Measurements from ENCODE around the gene PKN3. TPM values are rescaled to one million over a fixed set of nuclear protein-coding genes. Genes with fewer than 3 reads are reported as not detected.
A peak's percentile ranks its signal among the peaks of the same experiment; 100 is the strongest.

PKN3 gene
- total RNA-seq, 1 donor from 2014 or later: 30.0 TPM

DNA sequence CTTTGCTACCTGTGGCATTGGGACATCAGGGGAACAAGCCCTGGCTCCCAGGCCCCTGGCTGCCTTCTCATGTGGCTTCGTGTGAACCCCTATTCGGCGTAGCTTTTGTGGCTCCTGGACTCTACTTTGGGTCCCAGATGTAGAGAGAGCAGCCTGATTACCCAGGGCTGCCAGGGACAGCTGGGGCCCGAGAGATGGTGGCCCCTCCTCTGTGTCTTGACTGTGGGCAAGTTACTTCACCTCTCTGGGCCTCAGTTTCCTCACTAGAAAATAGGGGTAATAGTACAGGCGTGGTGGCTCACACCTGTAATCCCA, 2.0 kb downstream of the PKN3 start:
- Mint-ChIP-seq H3K4me3 (peak overlapping the region; percentile 90), H3K27me3 (ENCODE audit: low read depth) (no peaks in the 10 kb centered on the region), H3K4me1 (peaks cover 9% of the 10 kb centered on the region), H3K36me3 (ENCODE audit: low read depth) (no peaks in the 10 kb centered on the region), H3K9me3 (no peaks in the 10 kb centered on the region), H3K27ac (ENCODE audit: unreplicated experiment) (no peak overlapping the region)
- DNase-seq (ENCODE audit: low read depth, low spot score): no peak
- TF ChIP-seq, protein P1, sequence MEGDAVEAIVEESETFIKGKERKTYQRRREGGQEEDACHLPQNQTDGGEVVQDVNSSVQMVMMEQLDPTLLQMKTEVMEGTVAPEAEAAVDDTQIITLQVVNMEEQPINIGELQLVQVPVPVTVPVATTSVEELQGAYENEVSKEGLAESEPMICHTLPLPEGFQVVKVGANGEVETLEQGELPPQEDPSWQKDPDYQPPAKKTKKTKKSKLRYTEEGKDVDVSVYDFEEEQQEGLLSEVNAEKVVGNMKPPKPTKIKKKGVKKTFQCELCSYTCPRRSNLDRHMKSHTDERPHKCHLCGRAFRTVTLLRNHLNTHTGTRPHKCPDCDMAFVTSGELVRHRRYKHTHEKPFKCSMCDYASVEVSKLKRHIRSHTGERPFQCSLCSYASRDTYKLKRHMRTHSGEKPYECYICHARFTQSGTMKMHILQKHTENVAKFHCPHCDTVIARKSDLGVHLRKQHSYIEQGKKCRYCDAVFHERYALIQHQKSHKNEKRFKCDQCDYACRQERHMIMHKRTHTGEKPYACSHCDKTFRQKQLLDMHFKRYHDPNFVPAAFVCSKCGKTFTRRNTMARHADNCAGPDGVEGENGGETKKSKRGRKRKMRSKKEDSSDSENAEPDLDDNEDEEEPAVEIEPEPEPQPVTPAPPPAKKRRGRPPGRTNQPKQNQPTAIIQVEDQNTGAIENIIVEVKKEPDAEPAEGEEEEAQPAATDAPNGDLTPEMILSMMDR (conservative IDR thresholded peaks at IDR 0.05): no peak

DNA sequence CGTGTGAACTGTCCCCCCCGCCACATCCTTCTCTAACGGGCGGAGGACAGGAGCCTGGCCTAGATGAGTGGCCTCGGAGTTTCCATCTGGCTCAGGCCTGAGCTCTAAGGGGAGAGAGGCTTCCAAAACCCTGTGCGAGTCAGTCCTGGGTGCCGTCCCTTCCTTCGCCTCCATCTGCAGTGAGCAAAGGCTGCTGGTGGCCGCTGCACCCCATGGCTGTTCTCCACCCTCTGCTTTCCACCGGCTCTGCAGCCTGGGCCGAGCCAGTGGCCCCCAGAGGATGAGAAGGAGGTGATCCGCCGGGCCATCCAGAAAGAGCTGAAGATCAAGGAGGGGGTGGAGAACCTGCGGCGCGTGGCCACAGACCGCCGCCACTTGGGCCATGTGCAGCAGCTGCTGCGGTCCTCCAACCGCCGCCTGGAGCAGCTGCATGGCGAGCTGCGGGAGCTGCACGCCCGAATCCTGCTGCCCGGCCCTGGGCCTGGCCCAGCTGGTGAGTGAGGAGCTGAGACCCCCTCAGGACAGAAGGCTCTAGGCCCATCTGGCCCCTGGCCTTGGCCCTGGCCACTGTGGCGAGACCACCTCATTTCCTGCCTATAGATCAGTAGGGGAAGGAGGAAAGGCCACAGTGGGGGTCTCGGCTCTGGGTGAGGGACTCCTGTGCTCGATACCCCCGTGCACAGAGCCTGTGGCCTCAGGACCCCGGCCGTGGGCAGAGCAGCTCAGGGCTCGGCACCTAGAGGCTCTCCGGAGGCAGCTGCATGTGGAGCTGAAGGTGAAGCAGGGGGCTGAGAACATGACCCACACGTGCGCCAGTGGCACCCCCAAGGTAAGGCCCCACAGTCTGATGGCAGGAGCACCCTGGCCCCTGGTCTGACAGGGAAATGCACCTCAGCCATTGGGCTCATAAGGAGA, 3.0 kb downstream of the PKN3 start:
- Mint-ChIP-seq H3K27ac (ENCODE audit: unreplicated experiment) (no peak overlapping the region), H3K9me3 (no peaks in the 10 kb centered on the region), H3K27me3 (ENCODE audit: low read depth) (no peaks in the 10 kb centered on the region), H3K4me1 (peaks cover 9% of the 10 kb centered on the region), H3K4me3 (no peak overlapping the region), H3K36me3 (ENCODE audit: low read depth) (peaks cover 3% of the 10 kb centered on the region)
- DNase-seq (ENCODE audit: low read depth, low spot score): no peak
- TF ChIP-seq, protein P1 (conservative IDR thresholded peaks at IDR 0.05): no peak

DNA sequence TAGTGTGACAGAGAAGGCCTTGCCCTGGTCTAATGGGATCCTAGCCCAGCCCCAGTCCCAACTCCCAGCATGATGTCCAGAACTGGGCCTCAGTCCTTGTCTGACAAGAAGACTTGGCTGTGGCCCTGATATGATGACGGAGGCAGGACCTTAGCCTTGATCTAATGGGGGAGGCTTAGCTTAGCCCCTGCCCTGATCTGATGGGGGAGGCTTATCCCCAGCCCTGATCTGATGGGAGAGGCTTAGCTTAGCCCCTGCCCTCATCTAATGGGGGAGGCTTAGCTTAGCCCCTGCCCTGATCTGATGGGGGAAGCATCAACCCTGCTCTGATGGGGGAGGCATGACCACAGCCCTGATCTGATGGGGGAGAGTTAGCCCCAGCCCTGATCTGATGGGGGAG, 3.7 kb downstream of the PKN3 start:
- H3K27ac Mint-ChIP-seq (ENCODE audit: unreplicated experiment): no peak overlapping the region
- TF ChIP-seq, protein P1 (conservative IDR thresholded peaks at IDR 0.05): no peak
- H3K27me3 Mint-ChIP-seq (ENCODE audit: low read depth): no peaks in the 10 kb centered on the region

DNA sequence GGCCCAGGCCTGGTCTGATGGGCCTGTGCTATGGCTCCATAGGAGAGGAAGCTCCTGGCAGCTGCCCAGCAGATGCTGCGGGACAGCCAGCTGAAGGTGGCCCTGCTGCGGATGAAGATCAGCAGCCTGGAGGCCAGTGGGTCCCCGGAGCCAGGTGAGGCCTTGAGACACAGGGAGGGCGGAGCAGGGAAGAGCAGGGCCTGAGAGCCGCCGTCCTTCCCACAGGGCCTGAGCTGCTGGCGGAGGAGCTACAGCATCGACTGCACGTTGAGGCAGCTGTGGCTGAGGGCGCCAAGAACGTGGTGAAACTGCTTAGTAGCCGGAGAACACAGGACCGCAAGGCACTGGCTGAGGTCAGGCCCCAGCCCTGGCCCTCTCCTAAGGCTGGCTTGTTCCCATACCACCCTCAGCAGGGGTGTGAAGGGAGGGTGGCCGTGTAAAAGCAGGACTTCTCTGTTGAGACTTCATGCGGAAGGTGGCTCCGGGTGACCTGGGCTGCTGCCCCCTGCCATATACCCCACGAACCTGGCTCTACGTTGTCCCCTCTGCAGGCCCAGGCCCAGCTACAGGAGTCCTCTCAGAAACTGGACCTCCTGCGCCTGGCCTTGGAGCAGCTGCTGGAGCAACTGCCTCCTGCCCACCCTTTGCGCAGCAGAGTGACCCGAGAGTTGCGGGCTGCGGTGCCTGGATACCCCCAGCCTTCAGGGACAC, 4.5 kb downstream of the PKN3 start:
- Mint-ChIP-seq H3K4me3 (no peak overlapping the region), H3K4me1 (peaks cover 9% of the 10 kb centered on the region), H3K27ac (ENCODE audit: unreplicated experiment) (no peak overlapping the region), H3K9me3 (no peaks in the 10 kb centered on the region), H3K36me3 (ENCODE audit: low read depth) (peaks cover 3% of the 10 kb centered on the region), H3K27me3 (ENCODE audit: low read depth) (no peaks in the 10 kb centered on the region)
- DNase-seq (ENCODE audit: low read depth, low spot score): no peak
- TF ChIP-seq, protein P1 (conservative IDR thresholded peaks at IDR 0.05): no peak

More for the DNA sequence above, 3.7 kb downstream of the PKN3 start:
- Mint-ChIP-seq H3K4me3 (peak overlapping the region; percentile 38), H3K4me1 (peaks cover 9% of the 10 kb centered on the region), H3K9me3 (no peaks in the 10 kb centered on the region), H3K36me3 (ENCODE audit: low read depth) (peaks cover 3% of the 10 kb centered on the region)
- DNase-seq (ENCODE audit: low read depth, low spot score): no peak

GRCh38 chr9:128707446-128707845, 5.1 kb downstream of the PKN3 start:
- H3K4me3 Mint-ChIP-seq: no peak overlapping the region
- H3K27ac Mint-ChIP-seq (ENCODE audit: unreplicated experiment): no peak overlapping the region
- H3K36me3 Mint-ChIP-seq (ENCODE audit: low read depth): peaks cover 3% of the 10 kb centered on the region
- H3K9me3 Mint-ChIP-seq: no peaks in the 10 kb centered on the region
- DNase-seq (ENCODE audit: low read depth, low spot score): no peak
- TF ChIP-seq, protein P1 (conservative IDR thresholded peaks at IDR 0.05): no peak
- peaks cover 6% of the 10 kb centered on the region for H3K4me1 Mint-ChIP-seq
- no peaks in the 10 kb centered on the region for H3K27me3 Mint-ChIP-seq (ENCODE audit: low read depth)

All from neural crest cell (in vitro differentiated cells).